ENCODE data around the gene HBZ.
A peak's percentile ranks its signal among the peaks of the same experiment; 100 is the strongest.
"Not testable (repeated sequence)": the region's sequence is repeated elsewhere in the genome, so short reads cannot be mapped to it uniquely, and the experiment has no call there.

The HBZ gene

GRCh38 chr16:180101-180675, 27.7 kb downstream of the HBZ start, which contains the start of gene HBQ1:
HBQ1 (plus strand) TSS chr16:180459; CDS start chr16:180487, 28 bp downstream.
- DNase-seq = peak; percentile 4

DNA sequence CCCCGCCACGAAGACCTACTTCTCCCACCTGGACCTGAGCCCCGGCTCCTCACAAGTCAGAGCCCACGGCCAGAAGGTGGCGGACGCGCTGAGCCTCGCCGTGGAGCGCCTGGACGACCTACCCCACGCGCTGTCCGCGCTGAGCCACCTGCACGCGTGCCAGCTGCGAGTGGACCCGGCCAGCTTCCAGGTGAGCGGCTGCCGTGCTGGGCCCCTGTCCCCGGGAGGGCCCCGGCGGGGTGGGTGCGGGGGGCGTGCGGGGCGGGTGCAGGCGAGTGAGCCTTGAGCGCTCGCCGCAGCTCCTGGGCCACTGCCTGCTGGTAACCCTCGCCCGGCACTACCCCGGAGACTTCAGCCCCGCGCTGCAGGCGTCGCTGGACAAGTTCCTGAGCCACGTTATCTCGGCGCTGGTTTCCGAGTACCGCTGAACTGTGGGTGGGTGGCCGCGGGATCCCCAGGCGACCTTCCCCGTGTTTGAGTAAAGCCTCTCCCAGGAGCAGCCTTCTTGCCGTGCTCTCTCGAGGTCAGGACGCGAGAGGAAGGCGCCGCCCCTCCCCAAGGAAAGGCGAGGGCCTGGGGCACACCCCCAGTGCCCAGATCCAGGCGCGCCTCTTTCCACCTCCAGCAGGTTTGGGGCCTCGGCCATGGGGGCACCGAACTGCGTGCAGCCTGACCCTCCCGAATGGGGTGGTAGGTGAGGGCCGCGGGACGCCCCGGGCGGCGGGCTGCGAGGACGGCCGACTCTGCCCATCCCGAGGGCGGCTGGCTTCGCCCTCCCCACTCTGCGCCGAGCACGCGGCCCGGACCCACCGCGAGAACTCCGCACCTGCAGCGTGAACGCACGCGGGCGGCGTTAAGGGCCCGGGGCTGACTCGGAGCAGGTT, 28.5 kb downstream of the HBZ start:
- DNase-seq = peak; percentile 38

GRCh38 chr16:181565-182021, 29.1 kb downstream of the HBZ start:
- DNase-seq = no peak

DNA sequence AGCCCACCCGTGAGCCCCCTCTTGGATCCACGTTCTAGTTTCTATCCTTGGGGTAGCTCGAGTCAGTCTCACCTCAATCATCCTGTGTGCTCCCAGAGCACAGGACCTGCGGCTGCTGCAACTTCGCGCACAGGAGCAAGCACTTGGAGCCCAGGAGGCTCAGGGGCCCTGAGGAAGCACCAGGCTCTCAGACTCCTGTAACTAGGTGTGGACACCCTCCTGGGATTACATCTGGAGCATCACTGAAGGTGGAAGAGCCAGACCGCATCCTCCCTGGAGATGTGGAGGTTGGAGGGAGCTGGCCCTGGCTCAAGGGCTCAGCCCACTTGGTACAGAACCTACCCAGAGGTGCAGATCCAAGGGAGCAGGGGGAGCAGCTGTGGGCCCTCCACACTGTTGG, 30.6 kb downstream of the HBZ start:
- no peak for DNase-seq

- no peak for DNase-seq
Measured at GRCh38 chr16:185213-185612, 32.8 kb downstream of the HBZ start.

GRCh38 chr16:185691-186090, 33.2 kb downstream of the HBZ start:
- DNase-seq = no peak

DNA sequence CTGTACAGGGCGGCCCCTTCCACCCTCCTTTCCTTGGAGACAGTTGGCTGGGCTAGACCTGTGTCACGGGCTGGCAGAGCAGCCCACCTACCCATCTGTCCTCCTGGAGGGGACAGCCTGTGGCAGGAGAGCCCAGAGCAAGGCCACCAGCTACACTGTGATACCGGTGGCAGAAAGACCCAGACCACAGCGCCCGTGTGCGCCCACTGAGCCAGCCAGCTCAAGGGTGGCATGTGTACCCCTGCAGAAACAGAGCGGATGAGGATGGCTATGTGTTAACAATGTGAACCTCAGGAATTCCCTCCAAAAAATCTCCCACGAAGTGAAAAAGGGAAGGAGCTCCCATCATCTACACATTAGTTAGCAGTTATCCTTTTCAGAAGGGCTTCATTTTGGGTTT, 34.9 kb downstream of the HBZ start:
- no peak for DNase-seq

- no peak for DNase-seq
Measured at GRCh38 chr16:188674-189073, 36.2 kb downstream of the HBZ start.

DNA sequence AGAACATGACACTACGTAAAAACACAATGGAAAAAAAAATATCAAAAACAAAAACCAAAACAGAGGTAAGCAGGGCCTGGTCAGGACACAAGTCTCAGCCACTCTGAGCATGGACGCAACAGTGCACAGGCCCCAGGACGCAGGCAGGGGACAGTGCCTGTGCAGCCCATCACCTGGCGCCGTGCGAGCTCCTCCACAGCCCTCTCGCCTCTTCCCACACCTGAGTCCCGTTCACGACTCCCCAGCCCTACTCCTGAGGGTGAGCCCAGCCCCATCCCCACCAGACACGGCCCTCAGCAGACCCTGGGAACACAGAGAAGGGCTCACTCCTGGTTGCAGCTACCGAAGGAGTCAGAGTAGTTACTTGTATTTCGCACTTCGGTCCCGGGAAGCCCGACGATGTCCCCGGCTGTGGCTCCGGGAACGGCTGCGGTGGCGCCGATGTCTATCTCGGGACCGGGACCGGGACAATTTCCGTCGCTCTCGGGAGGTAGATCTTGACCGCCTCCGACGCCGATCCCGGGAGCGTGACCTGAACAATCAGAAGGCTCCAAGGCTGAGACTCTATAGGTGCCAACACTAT, 37.3 kb downstream of the HBZ start:
- no peak for DNase-seq

DNA sequence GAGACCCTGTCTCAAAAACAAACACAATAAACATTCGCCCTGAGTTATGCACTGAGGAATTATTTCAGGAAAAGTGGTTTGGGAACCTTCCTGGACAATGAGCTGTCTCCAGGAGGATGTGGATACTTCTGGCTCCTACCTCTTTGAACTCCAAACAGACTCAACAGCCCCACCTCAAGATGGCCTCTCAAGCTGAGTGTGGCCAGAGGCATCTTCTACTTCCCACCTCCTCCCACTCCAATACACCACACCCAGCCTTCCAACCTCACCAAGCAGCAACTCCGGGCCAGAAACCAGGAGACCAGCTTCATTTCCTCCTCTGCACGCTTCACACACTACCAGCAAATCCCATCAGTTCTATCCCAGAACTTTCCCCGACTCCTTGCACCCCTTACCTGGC, 39.4 kb downstream of the HBZ start:
- DNase-seq = no peak

GRCh38 chr16:192686-193085, 40.2 kb downstream of the HBZ start:
- no peak for DNase-seq

DNA sequence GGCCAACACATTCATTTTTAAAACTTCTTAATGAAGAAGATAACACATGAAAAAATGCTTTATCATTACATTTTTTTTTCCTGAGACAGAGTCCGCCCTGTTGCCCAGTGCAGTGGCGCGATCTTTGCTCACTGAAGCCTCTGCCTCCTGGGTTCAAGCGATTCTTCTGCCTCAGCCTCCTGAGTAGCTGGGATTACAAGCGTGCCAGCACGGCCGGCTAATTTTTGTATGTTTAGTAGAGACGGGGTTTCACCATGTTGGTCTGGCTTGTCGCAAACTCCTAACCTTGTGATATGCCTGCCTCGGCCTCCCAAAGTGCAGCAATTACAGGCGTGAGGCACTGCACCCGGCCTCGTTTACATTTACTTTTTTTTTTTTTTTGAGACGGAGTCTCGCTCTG, 41.0 kb downstream of the HBZ start:
- DNase-seq = no peak

- no peak for DNase-seq
Measured at GRCh38 chr16:194516-194915, 42.1 kb downstream of the HBZ start.

DNA sequence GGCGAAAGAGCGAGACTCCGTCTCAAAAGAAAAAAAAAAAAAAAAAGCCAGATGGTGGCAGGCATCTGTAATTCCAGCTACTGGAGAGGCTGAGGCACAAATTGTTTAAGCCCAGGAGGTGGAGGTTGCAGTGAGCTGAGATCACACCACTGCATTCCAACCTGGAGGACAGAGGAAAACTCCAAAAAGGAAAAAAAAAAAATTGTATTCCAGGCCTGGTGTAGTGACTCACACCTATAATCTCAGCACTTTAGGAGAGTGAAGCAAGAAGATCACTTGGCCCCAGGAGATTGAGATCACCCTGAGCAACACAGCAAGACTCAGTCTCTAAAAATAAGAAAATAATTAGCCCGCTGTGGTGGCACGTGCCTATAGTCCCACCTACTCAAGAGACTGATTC, 47.9 kb downstream of the HBZ start:
- no peak for DNase-seq

DNA sequence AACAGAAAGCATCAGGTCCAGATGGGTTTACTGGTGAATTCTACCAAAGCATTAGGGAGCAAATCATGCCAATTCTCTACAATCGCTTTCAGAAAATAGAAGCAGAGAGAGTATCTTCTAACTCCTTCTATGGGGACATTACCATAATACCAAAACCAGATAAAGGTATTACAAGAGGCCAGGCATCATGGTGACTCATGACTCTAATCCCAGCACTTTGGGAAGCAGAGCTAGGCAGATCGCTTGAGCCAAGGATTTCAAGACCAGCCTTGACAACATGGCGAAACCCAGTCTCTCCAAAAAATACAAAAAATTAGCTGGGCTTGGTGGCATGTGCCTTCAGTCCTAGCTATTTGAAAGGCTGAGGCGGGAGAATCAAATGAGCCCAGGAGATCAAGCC, 50.8 kb downstream of the HBZ start:
- DNase-seq = no peak

GRCh38 chr16:204046-204445, 51.6 kb downstream of the HBZ start:
- DNase-seq = not testable (repeated sequence)
